IMR-90 (cell line): ENCODE data around the gene NEK6. TPM values are rescaled to one million over a fixed set of nuclear protein-coding genes. Genes with fewer than 3 reads are reported as not detected.

Source experiments
- ATAC-seq: fragments of 200-7000 bp; cut with Tn5 transposase; 2 replicates; pipeline ENCODE4 v1.9.1; 2020; ENCODE audit warnings: low read depth, mild to moderate bottlenecking, moderate library complexity
- BruUV-seq: library from RNA; stranded (reverse); fragments of 400-500 nt; replicated peaks from 2 replicates; lab custom pipeline; 2021; lab: Mats Ljungman, UMichigan
- CTCF ChIA-PET: fragments of 300-600 bp; formaldehyde crosslinking; extraction: SDS; loops from one replicate; lab custom pipeline; 2021; ENCODE audit warnings: antibody characterized with exemption; lab: Yijun Ruan, JAX
- POLR2A ChIA-PET: fragments of 300-600 bp; sonication (Branson Sonifier 250); formaldehyde crosslinking; loops from one replicate; lab custom pipeline; 2022; ENCODE audit warnings: antibody characterized with exemption; ENCODE audit not compliant: unreplicated experiment; lab: Charles Lee
- DNase-seq: peaks from one replicate; pipeline ENCODE4 v3.0.0; 2013
- H2AFZ ChIP-seq: replicated peaks from 2 replicates; pipeline ENCODE3; 2013; ENCODE audit warnings: low read length, mild to moderate bottlenecking; ENCODE audit not compliant: poor library complexity
- H2AK5ac ChIP-seq: 2 replicates; pipeline ENCODE4 v1.6.1; 2013; ENCODE audit warnings: low read depth, low read length, inconsistent platforms
- H2AK9ac ChIP-seq: replicated peaks from 2 replicates; pipeline ENCODE3; 2013; ENCODE audit warnings: mild to moderate bottlenecking, low read depth, low read length, moderate library complexity; ENCODE audit not compliant: poor library complexity
- H2BK120ac ChIP-seq: 2 replicates; pipeline ENCODE4 v1.6.1; 2013; ENCODE audit warnings: low read depth, low read length, inconsistent platforms
- H2BK15ac ChIP-seq: 3 replicates; pipeline ENCODE4 v1.6.1; 2013; ENCODE audit warnings: low read depth, low read length, inconsistent platforms
- H2BK20ac ChIP-seq: 2 replicates; pipeline ENCODE4 v1.6.1; 2013; ENCODE audit warnings: low read depth, mild to moderate bottlenecking, inconsistent platforms, low read length, moderate library complexity
- H2BK5ac ChIP-seq: 2 replicates; pipeline ENCODE4 v1.6.1; 2013; ENCODE audit warnings: mild to moderate bottlenecking, low read depth, low read length, inconsistent platforms; ENCODE audit not compliant: poor library complexity, severe bottlenecking
- H3K14ac ChIP-seq: replicated peaks from 2 replicates; pipeline ENCODE4 v1.6.1; 2013; ENCODE audit warnings: low read depth, low read length, inconsistent platforms
- H3K18ac ChIP-seq: 2 replicates; pipeline ENCODE4 v1.6.1; 2013; ENCODE audit warnings: low read depth, low read length, control low read depth
- H3K23ac ChIP-seq: 2 replicates; pipeline ENCODE4 v1.6.1; 2013; ENCODE audit warnings: low read depth, low read length, inconsistent platforms
- H3K27ac ChIP-seq: 2 replicates; pipeline ENCODE4 v1.5.1; 2013; ENCODE audit warnings: mild to moderate bottlenecking, control low read depth, low read length; ENCODE audit not compliant: insufficient read depth
- H3K27me3 ChIP-seq: 2 replicates; pipeline ENCODE4 v1.6.1; 2013; ENCODE audit warnings: low read length; ENCODE audit not compliant: control insufficient read depth, insufficient read depth
- H3K36me3 ChIP-seq: 2 replicates; pipeline ENCODE4 v1.6.1; 2013; ENCODE audit warnings: low read length, mixed read lengths; ENCODE audit not compliant: control insufficient read depth, insufficient read depth
- H3K4ac ChIP-seq: 2 replicates; pipeline ENCODE4 v1.6.1; 2013; ENCODE audit warnings: low read depth, low read length, inconsistent platforms
- H3K4me1 ChIP-seq: 2 replicates; pipeline ENCODE4 v1.6.1; 2013; ENCODE audit warnings: low read length, mixed read lengths; ENCODE audit not compliant: control insufficient read depth, insufficient read depth
- H3K4me2 ChIP-seq: 2 replicates; pipeline ENCODE4 v1.6.1; 2013; ENCODE audit warnings: low read depth, mild to moderate bottlenecking, control low read depth, low read length, moderate library complexity
- H3K4me3 ChIP-seq: 2 replicates; pipeline ENCODE4 v1.5.1; 2013; ENCODE audit warnings: low read depth, mild to moderate bottlenecking, control low read depth, low read length, moderate library complexity; ENCODE audit not compliant: insufficient read depth
- H3K56ac ChIP-seq: 2 replicates; pipeline ENCODE4 v1.6.1; 2013; ENCODE audit warnings: low read length, inconsistent platforms; ENCODE audit not compliant: insufficient read depth; ENCODE audit errors: extremely low read depth
- H3K79me1 ChIP-seq, 2 experiments: 2 replicates each; pipeline ENCODE4 v1.6.1; 2013; ENCODE audit warnings: low read length in 2 of 2, inconsistent platforms in 1 of 2, low read depth in 1 of 2
- H3K9ac ChIP-seq: 2 replicates; pipeline ENCODE4 v1.6.1; 2013; ENCODE audit warnings: low read depth, low read length, control low read depth
- H3K9me1 ChIP-seq: 2 replicates; pipeline ENCODE4 v1.6.1; 2013; ENCODE audit warnings: low read length, inconsistent platforms; ENCODE audit not compliant: insufficient read depth
- H3K9me3 ChIP-seq: 2 replicates; pipeline ENCODE4 v1.6.1; 2013; ENCODE audit warnings: low read length; ENCODE audit not compliant: control insufficient read depth, insufficient read depth
- H4K20me1 ChIP-seq: 2 replicates; pipeline ENCODE4 v1.6.1; 2013; ENCODE audit warnings: low read length, inconsistent platforms; ENCODE audit not compliant: insufficient read depth
- H4K5ac ChIP-seq: 2 replicates; pipeline ENCODE4 v1.6.1; 2013; ENCODE audit warnings: mild to moderate bottlenecking, low read depth, low read length, control low read depth
- H4K8ac ChIP-seq, 2 experiments: 2 replicates each; pipeline ENCODE4 v1.6.1; 2013; ENCODE audit warnings: low read depth in 2 of 2, low read length in 2 of 2, control low read depth in 1 of 2, inconsistent platforms in 1 of 2
- H4K91ac ChIP-seq: 2 replicates; pipeline ENCODE4 v1.6.1; 2013; ENCODE audit warnings: low read depth, low read length, inconsistent platforms; ENCODE audit not compliant: insufficient read depth
- BHLHE40 ChIP-seq: fragments of 150-350 bp; IDR thresholded peaks from 2 replicates; pipeline ENCODE4 v1.6.1; 2016; ENCODE audit warnings: mild to moderate bottlenecking, low read depth, low read length
- SMC3 ChIP-seq: fragments of 150-350 bp; IDR thresholded peaks from 2 replicates; pipeline ENCODE4 v1.6.1; 2016; ENCODE audit warnings: low read depth, mild to moderate bottlenecking, antibody characterized with exemption, low read length, moderate library complexity
- WGBS, 2 experiments: methylation state at CpG; one replicate each; pipeline versions ENCODE4 v1.1.5 to v1.1.7; 2013; ENCODE audit warnings: missing lambda C conversion rate in 2 of 2; ENCODE audit not compliant: insufficient read length in 1 of 2; ENCODE audit errors: extremely low coverage in 2 of 2; 5-methylcytosine and 5-hydroxymethylcytosine counted together
- dilution Hi-C: fragments of 300-500 bp; cut with HindIII; formaldehyde crosslinking; loops from one replicate; pipeline ENCODE4 v1.14.3; 2018; ENCODE audit warnings: low sequenced_read_pairs; ENCODE audit not compliant: unreplicated experiment
- in situ Hi-C: fragments of 300-500 bp; cut with MboI; formaldehyde crosslinking; loops from 3 replicates; pipeline ENCODE4 v1.14.3; 2019; ENCODE audit warnings: low sequenced_read_pairs, inconsistent platforms, mixed read lengths
- intact Hi-C: fragments of 100-400 bp; cut with micrococcal nuclease; formaldehyde crosslinking; loops from 2 replicates; pipeline ENCODE4 v1.10.0; 2022
- polyA plus RNA-seq, 3 experiments: library from polyadenylated mRNA; depleted of rRNA; stranded (reverse); fragments of >200 nt; gene quantifications; 2 replicates each; pipeline ENCODE4 v1.2.3, GENCODE V29; 2012; ENCODE audit warnings: low replicate concordance in 1 of 3
- total RNA-seq: library from RNA; depleted of rRNA; stranded (reverse); fragments of >200 nt; gene quantifications from 2 replicates; pipeline ENCODE4 v1.2.3, GENCODE V29; 2012
- TF ChIP-seq, protein P1 (sequence below): fragments of 150-350 bp; IDR thresholded peaks from 2 replicates; pipeline ENCODE4 v1.6.1; 2017; ENCODE audit warnings: mild to moderate bottlenecking, antibody characterized with exemption, low read length, low read depth

The NEK6 gene
- total and polyA plus RNA-seq, 2 of the 4 experiments (the other 2 are of a cell fraction): 79.9 to 112 TPM

DNA sequence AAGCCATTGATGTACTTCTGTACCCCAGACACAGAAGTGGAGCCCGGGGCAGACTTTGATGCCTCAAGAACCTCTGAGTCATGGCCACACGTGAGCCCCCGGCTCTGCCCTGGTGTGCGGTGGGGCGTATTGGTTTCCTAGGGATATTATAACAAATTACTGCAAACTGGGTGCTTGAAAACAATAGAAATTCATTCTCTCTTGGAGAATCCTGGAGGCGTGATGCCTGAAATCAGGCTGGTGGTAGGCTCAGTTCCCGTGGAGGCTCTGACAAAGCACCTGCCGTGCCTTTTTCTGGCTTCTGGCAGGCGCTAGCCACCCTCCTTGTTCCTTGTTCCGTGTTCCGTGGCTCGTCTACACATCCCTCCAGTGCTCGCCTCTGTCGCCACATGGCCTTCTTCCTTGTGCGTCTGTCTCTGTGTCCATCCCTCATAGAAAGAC is 24.2 kb downstream of the NEK6 start:
- H3K9ac ChIP-seq: peak overlapping the region; percentile 61; the same call in 1 of the 2 replicates
- TF ChIP-seq BHLHE40 (peak; percentile 83), SMC3 (no peak)
- TF ChIP-seq, protein P1, sequence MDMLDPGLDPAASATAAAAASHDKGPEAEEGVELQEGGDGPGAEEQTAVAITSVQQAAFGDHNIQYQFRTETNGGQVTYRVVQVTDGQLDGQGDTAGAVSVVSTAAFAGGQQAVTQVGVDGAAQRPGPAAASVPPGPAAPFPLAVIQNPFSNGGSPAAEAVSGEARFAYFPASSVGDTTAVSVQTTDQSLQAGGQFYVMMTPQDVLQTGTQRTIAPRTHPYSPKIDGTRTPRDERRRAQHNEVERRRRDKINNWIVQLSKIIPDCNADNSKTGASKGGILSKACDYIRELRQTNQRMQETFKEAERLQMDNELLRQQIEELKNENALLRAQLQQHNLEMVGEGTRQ: peak; percentile 34; the same call in 1 of the 2 replicates
- peaks cover 15 to 83% of the 10 kb centered on the region in 2 experiments; a peak in 3 of 4 replicates for H3K79me1 ChIP-seq
- peak overlapping the region; percentile 90 for H3K27ac ChIP-seq
- no TSS peak for BruUV-seq
- 88% methylated on average over 13 of the region's 15 CpGs; no CpG with 5 or more reads in 1 of the 2 experiments for WGBS, 2 experiments
- peak overlapping the region; percentile 59 for H3K14ac ChIP-seq
- dilution Hi-C loops: no loop called here
- peak overlapping the region; percentile 81 for H2BK20ac ChIP-seq
- peak overlapping the region; percentile 89 for H3K4ac ChIP-seq
- ChIA-PET POLR2A (no interaction called here), CTCF (no interaction called here)
- peak overlapping the region; percentile 83; the same call in 2 of the 3 replicates for H2BK15ac ChIP-seq
- H2BK5ac ChIP-seq: peak overlapping the region; percentile 84
- intact Hi-C loops: no loop called here
- no peaks in the 10 kb centered on the region for H3K27me3 ChIP-seq
- H3K23ac ChIP-seq: peak overlapping the region; percentile 54; the same call in 1 of the 2 replicates
- peak overlapping the region; percentile 84 for H2BK120ac ChIP-seq
- peak overlapping the region; percentile 54 for H4K5ac ChIP-seq
- in situ Hi-C loops: no loop called here
- H2AFZ ChIP-seq: peak overlapping the region; percentile 3
- no peak for DNase-seq
- H3K9me3 ChIP-seq: no peaks in the 10 kb centered on the region
- peak overlapping the region; percentile 97 for H4K91ac ChIP-seq
- H3K56ac ChIP-seq: peak overlapping the region; percentile 51; the same call in 1 of the 2 replicates
- H3K9me1 ChIP-seq: peaks cover 45% of the 10 kb centered on the region
- H2AK9ac ChIP-seq: peak overlapping the region; percentile 44
- no peak for ATAC-seq
- peaks cover 8% of the 10 kb centered on the region for H3K36me3 ChIP-seq
- peaks cover 70% of the 10 kb centered on the region for H3K4me1 ChIP-seq
- no peak overlapping the region for H3K4me2 ChIP-seq
- H3K4me3 ChIP-seq: no peak overlapping the region
- peak overlapping the region; percentile 86 to 90; a peak in 3 of 4 replicates for H4K8ac ChIP-seq
- peak overlapping the region; percentile 98 for H2AK5ac ChIP-seq
- H4K20me1 ChIP-seq: peaks cover 64% of the 10 kb centered on the region
- peak overlapping the region; percentile 63 for H3K18ac ChIP-seq
